Keratinocyte (primary cell): ENCODE results near the gene DPH6. TPM values are rescaled to one million over a fixed set of nuclear protein-coding genes. Genes with fewer than 3 reads are reported as not detected.

ENCODE experiments used
- DNase-seq: peaks from one replicate; pipeline ENCODE4 v3.0.0-alpha.2; 2011; ENCODE audit warnings: low read depth, missing footprints, low spot score
- FAIRE-seq: peaks from 2 replicates; lab custom pipeline; 2011; peaks lifted over from hg19 to GRCh38; lab: Jason Lieb, UNC
- H2AFZ ChIP-seq: 2 replicates; pipeline ENCODE4 v1.6.0; 2012; ENCODE audit warnings: low read length, control low read depth, inconsistent platforms; ENCODE audit not compliant: control insufficient read depth
- H3K27ac ChIP-seq: 2 replicates; pipeline ENCODE4 v1.5.1; 2011; ENCODE audit warnings: low read length; ENCODE audit not compliant: control insufficient read depth, insufficient read depth
- H3K27me3 ChIP-seq: 3 replicates; pipeline ENCODE4 v1.6.0; 2011; ENCODE audit warnings: low read length; ENCODE audit not compliant: control insufficient read depth, insufficient read depth; ENCODE audit errors: extremely low read depth
- H3K36me3 ChIP-seq, 2 experiments: 2 replicates in 1 of 2; 3 replicates in 1 of 2; pipeline ENCODE4 v1.5.1; 2011; ENCODE audit warnings: low read length in 2 of 2, mild to moderate bottlenecking in 1 of 2; ENCODE audit not compliant: control insufficient read depth in 2 of 2, insufficient read depth in 2 of 2; ENCODE audit errors: extremely low read depth in 1 of 2
- H3K4me1 ChIP-seq: 3 replicates; pipeline ENCODE4 v1.5.1; 2011; ENCODE audit warnings: low read length; ENCODE audit not compliant: control insufficient read depth, insufficient read depth; ENCODE audit errors: extremely low read depth
- H3K4me2 ChIP-seq: 3 replicates; pipeline ENCODE4 v1.6.0; 2011; ENCODE audit warnings: low read depth, low read length; ENCODE audit not compliant: control insufficient read depth, insufficient read depth; ENCODE audit errors: extremely low read depth
- H3K4me3 ChIP-seq, 3 experiments: fragments of 200-600 bp in 1 of 3; sonication (generic) in 1 of 3; 2 replicates in 2 of 3; 3 replicates in 1 of 3; pipeline ENCODE4 v1.5.1; 2011 to 2016; ENCODE audit warnings: low read length in 3 of 3, mild to moderate bottlenecking in 3 of 3, control low read depth in 2 of 3, inconsistent platforms in 1 of 3, low read depth in 1 of 3, mixed read lengths in 1 of 3, mixed run types in 1 of 3, moderate library complexity in 1 of 3; ENCODE audit not compliant: control insufficient read depth in 2 of 3, insufficient read depth in 2 of 3; ENCODE audit errors: extremely low read depth in 1 of 3
- H3K79me2 ChIP-seq: 2 replicates; pipeline ENCODE4 v1.6.0; 2012; ENCODE audit warnings: low read length; ENCODE audit not compliant: control insufficient read depth, insufficient read depth
- H3K9ac ChIP-seq: 3 replicates; pipeline ENCODE4 v1.6.0; 2011; ENCODE audit warnings: low read length; ENCODE audit not compliant: control insufficient read depth, insufficient read depth; ENCODE audit errors: extremely low read depth
- H3K9me1 ChIP-seq: 3 replicates; pipeline ENCODE4 v1.6.0; 2011; ENCODE audit warnings: low read length; ENCODE audit not compliant: control insufficient read depth, insufficient read depth; ENCODE audit errors: extremely low read depth
- H3K9me3 ChIP-seq: 2 replicates; pipeline ENCODE4 v1.5.1; 2012; ENCODE audit warnings: low read depth, low read length; ENCODE audit not compliant: control insufficient read depth
- H4K20me1 ChIP-seq: 3 replicates; pipeline ENCODE4 v1.6.0; 2011; ENCODE audit warnings: low read length; ENCODE audit not compliant: control insufficient read depth, insufficient read depth; ENCODE audit errors: extremely low read depth
- EZH2 ChIP-seq: IDR thresholded peaks from one replicate; pipeline ENCODE4 v1.6.1; 2012; ENCODE audit warnings: inconsistent platforms, mild to moderate bottlenecking, low read length, moderate library complexity
- dilution Hi-C: fragments of 300-500 bp; cut with MboI; formaldehyde crosslinking; loops from one replicate; pipeline ENCODE4 v1.7.0; 2020; ENCODE audit warnings: low sequenced_read_pairs; ENCODE audit not compliant: extremely low pct_ligation_motif_present
- polyA plus RNA-seq, 5 experiments: library from polyadenylated mRNA; depleted of rRNA in 3 of 5; stranded (reverse) in 3 of 5; stranded (forward) in 1 of 5; unstranded in 1 of 5; fragments of >200 nt; gene quantifications; 1 replicate in 1 of 5; 2 replicates in 3 of 5; 3 replicates in 1 of 5; pipeline versions ENCODE4 v1.2.1 to v1.2.3, GENCODE V29; 2011 to 2012; ENCODE audit warnings: missing spikeins in 2 of 5, low read depth in 1 of 5, low replicate concordance in 1 of 5
- TF ChIP-seq, protein P1 (sequence below), 3 experiments: IDR thresholded peaks in 1 of 3; conservative IDR thresholded peaks in 1 of 3; optimal IDR thresholded peaks in 1 of 3; 2 replicates in 2 of 3; 3 replicates in 1 of 3; pipeline versions ENCODE3 to v1.5.1; 2011; ENCODE audit warnings: low read length in 3 of 3, mild to moderate bottlenecking in 3 of 3, moderate library complexity in 2 of 3, control low read depth in 1 of 3, inconsistent platforms in 1 of 3; ENCODE audit not compliant: insufficient read depth in 2 of 3; ENCODE audit errors: extremely low read depth in 1 of 3

Gene DPH6
- polyA plus RNA-seq, 1 donor (not counting 4 experiments of a cell fraction or from before 2014, with no cell fraction given): 13.6 TPM

- DNase-seq: no peak
- Histone ChIP-seq H3K27ac (no peak overlapping the region), H3K4me2 (no peak overlapping the region), H3K4me3 (no peak overlapping the region), H3K4me1 (peaks cover 15% of the 10 kb centered on the region), H3K9me3 (no peaks in the 10 kb centered on the region), H3K36me3 (no peaks in the 10 kb centered on the region), H4K20me1 (no peaks in the 10 kb centered on the region), H3K9ac (no peak overlapping the region), H2AFZ (no peak overlapping the region), H3K27me3 (no peaks in the 10 kb centered on the region), H3K9me1 (no peaks in the 10 kb centered on the region), H3K79me2 (no peaks in the 10 kb centered on the region)
- dilution Hi-C loops: no loop called here
- FAIRE-seq: no peak
- no peak for TF ChIP-seq EZH2
- TF ChIP-seq, protein P1, sequence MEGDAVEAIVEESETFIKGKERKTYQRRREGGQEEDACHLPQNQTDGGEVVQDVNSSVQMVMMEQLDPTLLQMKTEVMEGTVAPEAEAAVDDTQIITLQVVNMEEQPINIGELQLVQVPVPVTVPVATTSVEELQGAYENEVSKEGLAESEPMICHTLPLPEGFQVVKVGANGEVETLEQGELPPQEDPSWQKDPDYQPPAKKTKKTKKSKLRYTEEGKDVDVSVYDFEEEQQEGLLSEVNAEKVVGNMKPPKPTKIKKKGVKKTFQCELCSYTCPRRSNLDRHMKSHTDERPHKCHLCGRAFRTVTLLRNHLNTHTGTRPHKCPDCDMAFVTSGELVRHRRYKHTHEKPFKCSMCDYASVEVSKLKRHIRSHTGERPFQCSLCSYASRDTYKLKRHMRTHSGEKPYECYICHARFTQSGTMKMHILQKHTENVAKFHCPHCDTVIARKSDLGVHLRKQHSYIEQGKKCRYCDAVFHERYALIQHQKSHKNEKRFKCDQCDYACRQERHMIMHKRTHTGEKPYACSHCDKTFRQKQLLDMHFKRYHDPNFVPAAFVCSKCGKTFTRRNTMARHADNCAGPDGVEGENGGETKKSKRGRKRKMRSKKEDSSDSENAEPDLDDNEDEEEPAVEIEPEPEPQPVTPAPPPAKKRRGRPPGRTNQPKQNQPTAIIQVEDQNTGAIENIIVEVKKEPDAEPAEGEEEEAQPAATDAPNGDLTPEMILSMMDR (optimal IDR thresholded peaks at IDR 0.05 in 1 of 3, IDR thresholded peaks at IDR 0.05 in 1 of 3, conservative IDR thresholded peaks at IDR 0.05 in 1 of 3; ENCODE audit: extremely low read depth in 1 of 3, insufficient read depth in 2 of 3, low read length in 3 of 3): no peak
Measured at GRCh38 chr15:35496585-35496984, 49.4 kb downstream of the DPH6 start.

DNA sequence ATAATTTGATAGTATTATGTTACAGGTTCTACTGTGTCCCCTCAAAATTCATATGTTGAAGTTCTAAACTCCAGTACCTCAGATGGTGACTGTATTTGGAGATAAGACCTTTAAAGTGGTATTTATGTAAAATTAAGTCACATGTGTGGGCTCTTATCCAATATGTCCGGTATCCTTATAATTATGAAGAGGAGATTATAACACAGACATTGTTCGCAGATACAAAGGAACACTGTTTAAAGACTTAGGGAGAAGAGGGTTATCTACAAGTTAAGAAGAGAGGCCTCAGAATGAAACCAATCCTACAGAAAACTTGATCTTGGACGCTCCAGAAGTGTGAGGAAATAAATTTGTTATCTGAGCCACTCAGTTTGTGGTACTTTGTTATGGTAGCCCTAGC is 50.9 kb downstream of the DPH6 start:
- Histone ChIP-seq H3K9me1 (no peaks in the 10 kb centered on the region), H3K4me2 (no peak overlapping the region), H3K4me3 (no peak overlapping the region), H3K79me2 (no peaks in the 10 kb centered on the region), H3K9me3 (no peaks in the 10 kb centered on the region), H3K4me1 (peaks cover 14% of the 10 kb centered on the region), H4K20me1 (no peaks in the 10 kb centered on the region), H2AFZ (no peak overlapping the region), H3K36me3 (no peaks in the 10 kb centered on the region), H3K27me3 (no peaks in the 10 kb centered on the region), H3K9ac (no peak overlapping the region), H3K27ac (no peak overlapping the region)
- no peak for TF ChIP-seq EZH2
- TF ChIP-seq, protein P1 (optimal IDR thresholded peaks at IDR 0.05 in 1 of 3, IDR thresholded peaks at IDR 0.05 in 1 of 3, conservative IDR thresholded peaks at IDR 0.05 in 1 of 3; ENCODE audit: extremely low read depth in 1 of 3, insufficient read depth in 2 of 3, low read length in 3 of 3): no peak
- dilution Hi-C loops: no loop called here
- FAIRE-seq (no peak), DNase-seq (no peak)
